DLD1 (cell line): ENCODE measurements around the gene CKAP4.

Experiments
- in situ Hi-C: cut with HindIII; loops from 2 replicates; pipeline ENCODE4 v1.10.0; 2017; ENCODE audit warnings: low sequenced_read_pairs

CKAP4 gene

DNA sequence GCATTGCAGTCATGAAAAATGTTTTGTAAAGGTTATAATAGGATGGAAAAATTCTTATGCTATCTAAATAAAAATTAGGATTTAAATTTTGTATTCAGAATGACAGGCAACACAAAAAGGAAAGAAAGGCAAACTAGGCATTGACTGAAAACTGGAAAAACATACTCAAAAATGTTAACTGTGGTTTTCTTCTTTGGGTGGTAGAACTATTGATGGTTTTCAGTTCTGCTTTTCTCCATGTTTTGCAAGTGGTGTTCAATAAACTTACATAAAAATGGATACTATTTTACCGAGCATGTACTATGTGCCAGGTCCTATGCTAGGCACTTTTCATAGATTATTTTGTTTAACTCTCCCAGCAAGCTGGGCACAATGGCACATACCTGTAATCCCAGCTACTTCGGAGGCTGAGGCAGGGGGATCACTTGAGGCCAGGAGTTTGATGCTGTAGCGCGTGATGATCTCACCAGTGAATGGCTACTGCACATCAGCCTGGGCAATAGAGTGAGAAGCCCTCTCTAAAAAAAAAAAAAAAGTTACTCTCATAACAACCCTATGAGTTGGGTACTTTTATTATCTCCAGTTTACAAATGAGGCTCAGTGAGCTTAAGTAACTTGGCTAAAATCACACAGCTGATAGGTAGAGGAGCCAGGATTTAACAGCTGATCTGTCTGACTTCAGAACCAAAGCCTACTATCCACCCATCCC, 28.4 kb upstream of the CKAP4 start:
- in situ Hi-C loops, result loop anchor here (25.0 kb wide), 1 partner anchor 864 kb away; no protein-coding TSS in a partner anchor

DNA sequence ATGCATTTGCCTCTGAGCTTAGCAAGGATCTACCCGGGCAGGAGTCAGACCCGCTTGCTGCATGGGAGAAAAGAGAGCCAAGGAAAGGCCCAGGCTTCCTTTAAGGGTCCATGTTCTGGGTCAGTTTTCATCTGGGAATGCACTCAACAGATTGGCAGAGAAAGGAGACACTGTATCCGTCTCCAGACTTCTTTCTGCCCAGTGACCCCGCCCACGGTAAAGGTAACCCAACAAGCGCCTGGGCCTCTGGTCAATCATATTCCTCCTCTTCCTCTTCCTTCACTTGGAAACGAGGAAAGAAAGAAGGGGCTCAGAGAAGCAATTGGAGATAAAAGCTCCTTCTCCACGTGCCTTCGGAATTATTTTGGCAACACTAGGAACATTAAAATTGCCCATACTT, 27.6 kb upstream of the CKAP4 start:
- in situ Hi-C loops, result loop anchor here (25.0 kb wide), 1 partner anchor 863 kb away; no protein-coding TSS in a partner anchor

- in situ Hi-C loops, result loop anchor here (25.0 kb wide), 1 partner anchor 862 kb away; no protein-coding TSS in a partner anchor
These were observed 26.8 kb upstream of the CKAP4 start for GRCh38 chr12:106274575-106275121.

DNA sequence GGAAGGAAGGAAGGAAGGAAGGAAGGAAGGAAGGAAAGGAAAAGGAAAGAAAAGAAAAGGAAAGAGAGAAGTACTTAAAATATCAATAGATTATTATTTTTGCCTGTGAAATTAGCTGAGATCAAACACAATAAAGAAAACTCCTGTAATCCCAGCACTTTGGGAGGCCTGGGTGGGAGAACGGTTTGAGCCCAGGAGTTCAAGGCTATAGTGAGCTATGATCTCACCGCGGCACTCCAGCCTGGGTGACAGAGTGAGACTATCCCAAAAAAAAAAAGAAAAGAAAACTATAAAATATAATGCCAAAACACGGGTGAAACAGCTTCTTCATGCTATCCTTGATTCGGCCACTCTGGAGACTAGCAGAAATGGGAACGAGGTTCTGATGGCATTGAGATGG, 26.2 kb upstream of the CKAP4 start:
- in situ Hi-C loops, result no loop called here

GRCh38 chr12:106273491-106273890, 25.7 kb upstream of the CKAP4 start:
- in situ Hi-C loops, result no loop called here

DNA sequence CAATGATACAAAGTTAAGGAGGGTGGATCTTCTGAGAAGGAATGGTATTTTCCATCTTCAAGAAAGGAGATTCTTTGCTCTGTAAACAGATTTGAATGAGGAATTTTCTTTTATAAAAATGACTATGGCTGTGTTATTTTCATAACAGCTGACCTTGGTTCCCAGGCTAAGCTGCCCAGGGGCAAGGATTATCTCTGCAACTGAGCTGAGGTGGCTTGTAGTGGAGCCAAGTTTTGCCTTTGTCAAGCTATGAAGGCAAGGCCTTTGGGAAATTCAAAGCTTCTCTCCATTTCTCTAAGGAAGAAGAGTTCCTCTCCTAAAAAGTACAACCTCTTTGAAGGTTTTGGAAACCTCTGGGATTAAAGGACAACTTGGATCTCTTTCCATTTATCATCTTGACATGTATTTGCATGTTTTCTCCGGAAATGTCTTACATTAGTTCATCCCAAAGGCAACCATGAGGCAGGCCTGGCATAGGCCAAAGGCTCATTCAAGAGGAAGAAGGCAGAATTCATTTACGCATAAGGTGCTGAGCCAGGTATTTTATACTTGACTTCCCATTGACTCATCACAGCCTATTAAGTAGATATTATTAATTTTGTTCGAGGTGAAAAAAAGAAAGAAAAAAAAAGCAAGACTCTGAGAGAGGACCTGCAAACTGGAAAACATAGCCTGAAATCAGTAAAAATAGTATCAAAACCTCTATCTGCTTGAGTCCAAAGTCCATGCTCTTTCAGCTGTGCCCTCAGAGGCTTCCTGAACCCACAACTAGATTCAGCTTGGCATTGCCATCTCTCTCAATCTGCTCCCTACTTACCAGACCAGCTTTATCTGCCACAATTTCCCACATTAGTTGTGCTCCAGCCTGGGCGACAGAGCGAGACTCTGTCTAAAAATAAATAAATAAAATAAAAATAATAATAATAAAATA, 24.0 kb upstream of the CKAP4 start:
- in situ Hi-C loops, result no loop called here

GRCh38 chr12:106269150-106269771, 21.4 kb upstream of the CKAP4 start:
- in situ Hi-C loops, result no loop called here

- in situ Hi-C loops, result no loop called here
These were observed 19.7 kb upstream of the CKAP4 start for GRCh38 chr12:106267535-106267934.

GRCh38 chr12:106265116-106265515, 17.3 kb upstream of the CKAP4 start:
- in situ Hi-C loops, result no loop called here

DNA sequence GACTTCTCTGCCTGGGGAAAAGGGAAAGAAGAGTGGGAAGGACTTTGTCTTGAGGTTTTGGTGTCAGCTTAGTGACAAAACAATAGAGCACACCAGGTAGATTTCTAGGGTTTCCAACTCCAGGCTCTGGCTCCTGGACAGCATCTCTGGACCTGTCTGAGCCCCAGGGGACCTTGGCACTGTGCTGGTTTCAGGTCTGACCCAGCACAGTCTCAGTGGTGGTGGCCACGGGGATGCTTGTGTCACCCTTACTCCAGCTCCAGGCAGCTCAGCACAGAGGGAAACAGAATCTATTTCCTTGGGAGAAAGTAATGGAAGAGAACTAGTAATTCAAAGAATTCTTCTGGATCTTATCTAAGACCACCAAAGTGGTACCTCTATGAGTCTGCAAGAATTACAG, 11.1 kb upstream of the CKAP4 start:
- in situ Hi-C loops, result no loop called here

DNA sequence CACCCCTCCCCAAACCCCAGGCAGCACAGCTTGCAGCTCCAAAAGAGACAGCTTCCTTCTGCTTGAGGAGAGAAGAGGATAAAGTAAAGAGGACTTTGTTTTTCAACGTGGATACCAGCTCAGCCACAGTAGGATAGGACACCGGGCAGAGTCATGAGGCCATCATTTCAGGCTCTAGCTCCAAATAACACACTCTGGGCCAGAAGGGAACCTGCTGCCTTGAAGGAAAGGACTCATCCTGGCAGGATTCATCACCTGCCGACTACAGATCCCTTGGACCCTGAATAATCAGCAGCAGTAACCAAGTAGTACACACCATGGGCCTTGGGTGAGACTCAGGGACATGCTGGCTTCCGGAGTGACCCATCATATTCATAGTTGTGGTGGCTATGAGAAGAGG, 10.4 kb upstream of the CKAP4 start:
- in situ Hi-C loops, result no loop called here

GRCh38 chr12:106256524-106256923, 8.7 kb upstream of the CKAP4 start:
- in situ Hi-C loops, result no loop called here

GRCh38 chr12:106255952-106256351, 8.1 kb upstream of the CKAP4 start:
- in situ Hi-C loops, result no loop called here

DNA sequence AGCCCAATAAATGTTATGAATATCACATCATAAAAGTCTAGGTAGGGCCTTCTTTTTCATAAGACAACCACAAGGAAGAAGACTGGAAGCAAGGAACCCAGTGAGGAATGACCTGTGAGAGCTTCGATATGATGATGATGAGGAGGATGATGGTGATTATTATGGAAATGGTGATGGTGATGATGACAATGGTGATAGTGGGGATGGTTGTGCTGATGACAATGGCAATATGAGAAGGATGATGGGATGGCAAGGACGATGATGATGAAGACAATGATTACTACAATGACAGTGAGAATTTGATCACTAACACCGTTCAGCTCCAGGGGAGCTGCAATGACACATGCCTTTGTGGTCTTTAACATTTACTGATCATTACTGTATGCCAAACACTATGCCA, 7.7 kb upstream of the CKAP4 start:
- in situ Hi-C loops, result no loop called here

DNA sequence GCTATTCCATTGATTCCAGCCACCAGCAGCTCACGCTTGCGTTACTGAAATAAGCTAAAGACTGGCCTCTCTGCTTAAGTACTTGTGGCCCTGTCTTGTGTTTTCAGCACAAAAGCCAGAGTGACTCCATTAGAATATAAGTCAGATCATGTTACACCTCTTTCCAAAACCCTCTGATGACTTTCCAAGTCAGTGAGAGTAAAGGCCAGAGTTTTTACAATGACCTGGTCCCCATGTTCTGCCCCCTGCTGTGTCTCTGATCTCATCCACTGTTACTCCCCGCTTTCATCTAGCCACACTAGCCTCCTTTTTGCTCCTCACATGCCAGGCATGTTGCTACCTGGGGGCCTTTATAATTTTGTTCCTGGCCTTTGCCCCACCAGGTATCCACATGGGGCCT, 6.9 kb upstream of the CKAP4 start:
- in situ Hi-C loops, result no loop called here

- in situ Hi-C loops, result no loop called here
These were observed 4.0 kb upstream of the CKAP4 start for GRCh38 chr12:106251631-106252455.

- in situ Hi-C loops, result no loop called here
These were observed 1.8 kb upstream of the CKAP4 start for GRCh38 chr12:106249411-106250135.

GRCh38 chr12:106248846-106249371, 1.1 kb upstream of the CKAP4 start:
- in situ Hi-C loops, result no loop called here

GRCh38 chr12:106248312-106248845, 559 bp upstream of the CKAP4 start:
- in situ Hi-C loops, result no loop called here
